KMS-11 (cell line): Measurements from ENCODE around the gene IFT80.
A peak's percentile ranks its signal among the peaks of the same experiment; 100 is the strongest.

Experiments
- H2AFZ ChIP-seq: fragments of 200-600 bp; sonication (generic); 2 replicates; pipeline ENCODE4 v1.6.1; 2016; ENCODE audit warnings: antibody characterized with exemption, mixed run types, low read depth
- H3K27ac ChIP-seq: fragments of 200-600 bp; sonication (generic); 2 replicates; pipeline ENCODE4 v1.6.1; 2016; ENCODE audit warnings: mild to moderate bottlenecking, mixed run types
- H3K27me3 ChIP-seq: fragments of 200-600 bp; sonication (generic); 2 replicates; pipeline ENCODE4 v1.6.1; 2017; ENCODE audit warnings: mild to moderate bottlenecking, low read depth, mixed run types, moderate library complexity; ENCODE audit not compliant: insufficient read depth
- H3K36me3 ChIP-seq: fragments of 200-600 bp; sonication (generic); 2 replicates; pipeline ENCODE4 v1.6.1; 2017; ENCODE audit warnings: mild to moderate bottlenecking, mixed run types; ENCODE audit not compliant: insufficient read depth
- H3K4me1 ChIP-seq: fragments of 200-600 bp; sonication (generic); 2 replicates; pipeline ENCODE4 v1.6.1; 2016; ENCODE audit warnings: mild to moderate bottlenecking, low read depth, mixed run types; ENCODE audit not compliant: poor library complexity, severe bottlenecking
- H3K4me2 ChIP-seq: fragments of 200-600 bp; sonication (generic); 2 replicates; pipeline ENCODE4 v1.7.0; 2016; ENCODE audit warnings: mild to moderate bottlenecking, mixed run types
- H3K4me3 ChIP-seq: fragments of 200-600 bp; sonication (generic); IDR thresholded peaks from 2 replicates; pipeline ENCODE4 v1.6.1; 2017; ENCODE audit warnings: low read depth, low read length, mixed read lengths; ENCODE audit not compliant: insufficient read depth
- H3K79me2 ChIP-seq: fragments of 200-600 bp; sonication (generic); 2 replicates; pipeline ENCODE4 v1.6.1; 2016; ENCODE audit warnings: low read depth, mixed run types; ENCODE audit not compliant: insufficient read depth
- H3K9ac ChIP-seq: fragments of 200-600 bp; sonication (generic); 2 replicates; pipeline ENCODE4 v1.6.1; 2016; ENCODE audit warnings: mild to moderate bottlenecking, mixed run types
- H4K20me1 ChIP-seq: fragments of 200-600 bp; sonication (generic); 2 replicates; pipeline ENCODE4 v1.6.1; 2016; ENCODE audit warnings: mild to moderate bottlenecking, mixed run types; ENCODE audit not compliant: insufficient read depth
- TF ChIP-seq, protein P1 (sequence below): fragments of 200-600 bp; sonication (generic); conservative IDR thresholded peaks from 2 replicates; pipeline ENCODE4 v1.6.1; 2017; ENCODE audit warnings: low read depth, mild to moderate bottlenecking, antibody characterized with exemption, low read length, moderate library complexity, mixed read lengths

Gene IFT80

DNA sequence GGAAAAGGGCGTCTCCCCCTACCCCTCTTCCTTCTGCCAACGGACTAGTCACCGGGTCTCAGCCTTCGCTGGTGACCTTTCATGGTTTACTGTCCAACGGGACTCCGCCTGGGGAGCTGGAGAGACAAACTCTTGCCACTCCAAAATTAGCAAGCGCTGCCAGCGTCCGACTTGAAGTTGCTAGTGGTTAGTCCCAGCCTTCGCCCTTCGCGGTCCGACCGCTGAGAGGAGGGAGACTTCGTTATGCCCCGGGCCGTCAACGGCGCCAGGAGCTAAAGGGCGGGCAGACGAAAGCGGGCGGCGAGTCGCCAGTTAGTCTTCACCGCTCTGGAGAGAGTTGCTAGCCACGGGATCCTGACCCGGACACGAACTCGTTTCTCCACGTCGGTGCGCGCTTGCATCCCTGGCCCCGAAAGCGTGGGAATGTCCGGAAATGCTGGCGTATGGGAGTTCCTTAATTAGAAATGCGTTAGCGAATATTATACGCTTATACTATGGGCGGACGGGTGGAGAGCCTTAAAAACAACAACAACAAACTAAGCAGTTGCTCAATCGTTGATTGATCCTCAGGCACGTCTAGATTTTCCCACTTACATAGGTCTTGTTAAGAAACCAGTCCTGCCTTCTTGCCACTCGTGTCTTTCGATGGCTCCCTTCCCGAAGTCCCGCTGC lies 1.1 kb upstream of the IFT80 start:
- Histone ChIP-seq H3K4me3 (peak overlapping the region; percentile 68), H4K20me1 (peaks cover 35% of the 10 kb centered on the region), H3K27me3 (no peaks in the 10 kb centered on the region), H3K79me2 (peaks cover 79% of the 10 kb centered on the region), H3K36me3 (peaks cover 30% of the 10 kb centered on the region; the same call in 1 of the 2 replicates), H3K4me1 (peaks cover 36% of the 10 kb centered on the region), H2AFZ (no peak overlapping the region), H3K4me2 (peak overlapping the region; percentile 95), H3K9ac (peak overlapping the region; percentile 99), H3K27ac (peak overlapping the region; percentile 99)
- TF ChIP-seq, protein P1, sequence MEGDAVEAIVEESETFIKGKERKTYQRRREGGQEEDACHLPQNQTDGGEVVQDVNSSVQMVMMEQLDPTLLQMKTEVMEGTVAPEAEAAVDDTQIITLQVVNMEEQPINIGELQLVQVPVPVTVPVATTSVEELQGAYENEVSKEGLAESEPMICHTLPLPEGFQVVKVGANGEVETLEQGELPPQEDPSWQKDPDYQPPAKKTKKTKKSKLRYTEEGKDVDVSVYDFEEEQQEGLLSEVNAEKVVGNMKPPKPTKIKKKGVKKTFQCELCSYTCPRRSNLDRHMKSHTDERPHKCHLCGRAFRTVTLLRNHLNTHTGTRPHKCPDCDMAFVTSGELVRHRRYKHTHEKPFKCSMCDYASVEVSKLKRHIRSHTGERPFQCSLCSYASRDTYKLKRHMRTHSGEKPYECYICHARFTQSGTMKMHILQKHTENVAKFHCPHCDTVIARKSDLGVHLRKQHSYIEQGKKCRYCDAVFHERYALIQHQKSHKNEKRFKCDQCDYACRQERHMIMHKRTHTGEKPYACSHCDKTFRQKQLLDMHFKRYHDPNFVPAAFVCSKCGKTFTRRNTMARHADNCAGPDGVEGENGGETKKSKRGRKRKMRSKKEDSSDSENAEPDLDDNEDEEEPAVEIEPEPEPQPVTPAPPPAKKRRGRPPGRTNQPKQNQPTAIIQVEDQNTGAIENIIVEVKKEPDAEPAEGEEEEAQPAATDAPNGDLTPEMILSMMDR: no peak

DNA sequence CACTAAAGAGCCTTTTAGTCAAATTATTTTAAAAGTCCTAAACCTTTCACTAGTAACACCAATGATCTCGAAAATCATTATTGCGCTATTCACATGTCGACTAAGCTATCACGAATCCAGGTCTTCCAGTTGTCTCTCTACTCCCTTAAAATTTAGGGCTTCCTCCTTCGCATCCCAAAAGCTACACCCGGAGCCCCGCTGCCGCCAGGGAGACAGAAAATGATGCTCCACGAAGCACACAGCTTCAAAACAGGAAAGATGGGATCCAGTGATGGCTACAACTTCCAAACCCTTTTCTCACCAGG lies 253 bp downstream of the IFT80 start:
- peaks cover 65% of the 10 kb centered on the region for H3K79me2 ChIP-seq
- H3K27ac ChIP-seq: peak overlapping the region; percentile 99; the same call in 1 of the 2 replicates
- H3K4me3 ChIP-seq: peak overlapping the region; percentile 16
- no peaks in the 10 kb centered on the region for H3K27me3 ChIP-seq
- H2AFZ ChIP-seq: peak overlapping the region; percentile 61
- peaks cover 23% of the 10 kb centered on the region; the same call in 1 of the 2 replicates for H3K36me3 ChIP-seq
- H3K9ac ChIP-seq: peak overlapping the region; percentile 99; the same call in 1 of the 2 replicates
- peaks cover 27% of the 10 kb centered on the region for H3K4me1 ChIP-seq
- TF ChIP-seq, protein P1: no peak
- peak overlapping the region; percentile 71 for H3K4me2 ChIP-seq
- H4K20me1 ChIP-seq: peaks cover 21% of the 10 kb centered on the region

DNA sequence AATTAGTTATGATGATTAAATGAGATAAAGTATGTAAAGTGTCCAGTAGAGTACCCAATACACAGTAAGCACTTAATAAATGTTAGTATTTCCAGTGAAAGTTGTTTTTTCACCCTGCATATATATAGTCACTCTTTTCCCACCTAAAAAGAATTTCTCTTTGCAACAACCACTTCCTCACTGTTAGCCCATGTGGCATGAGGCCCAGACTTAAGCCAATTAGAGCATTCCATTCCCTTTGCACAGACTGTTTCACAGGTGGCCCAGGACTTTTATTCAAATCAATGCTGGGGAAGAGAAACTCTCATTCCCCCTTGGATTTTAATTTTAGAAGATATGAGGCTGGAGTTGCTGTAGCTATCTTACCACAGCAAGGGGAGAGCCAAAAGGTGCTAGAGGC lies 3.7 kb downstream of the IFT80 start:
- Histone ChIP-seq H3K79me2 (peaks cover 31% of the 10 kb centered on the region), H3K4me2 (no peak overlapping the region), H3K4me1 (peaks cover 57% of the 10 kb centered on the region), H3K36me3 (no peaks in the 10 kb centered on the region), H3K9ac (no peak overlapping the region), H3K27ac (no peak overlapping the region), H3K4me3 (no peak overlapping the region), H3K27me3 (no peaks in the 10 kb centered on the region), H2AFZ (no peak overlapping the region), H4K20me1 (no peaks in the 10 kb centered on the region)
- TF ChIP-seq, protein P1: no peak

DNA sequence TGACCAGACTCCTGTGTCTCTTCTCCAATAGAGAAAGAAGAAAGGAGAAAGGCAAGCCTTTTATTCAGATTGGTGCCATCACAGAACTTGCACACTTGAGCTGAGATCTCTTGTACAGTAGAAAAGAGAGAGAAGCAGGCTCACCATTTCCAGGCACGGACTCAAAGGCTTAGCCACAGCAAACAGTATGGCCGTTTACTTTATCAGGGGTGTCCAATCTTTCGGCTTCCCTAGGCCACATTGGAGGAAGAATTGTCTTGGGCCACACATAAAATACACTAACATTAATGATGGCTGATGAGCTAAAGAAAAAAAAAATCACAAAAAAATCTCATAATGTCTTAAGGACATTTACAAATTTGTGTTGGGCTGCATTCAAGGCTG lies 5.0 kb downstream of the IFT80 start:
- TF ChIP-seq, protein P1: no peak
- H3K27ac ChIP-seq: no peak overlapping the region
- H3K4me3 ChIP-seq: no peak overlapping the region
- peaks cover 62% of the 10 kb centered on the region for H3K4me1 ChIP-seq
- no peak overlapping the region for H2AFZ ChIP-seq
- peaks cover 26% of the 10 kb centered on the region for H3K79me2 ChIP-seq
- H3K4me2 ChIP-seq: no peak overlapping the region
- no peaks in the 10 kb centered on the region for H3K36me3 ChIP-seq
- no peaks in the 10 kb centered on the region for H4K20me1 ChIP-seq
- no peaks in the 10 kb centered on the region for H3K27me3 ChIP-seq
- no peak overlapping the region for H3K9ac ChIP-seq
